Retinal pigment epithelial cell (primary cell): ENCODE data around the gene ZNF628.

Source experiments
- DNase-seq: peaks from one replicate; pipeline ENCODE4 v3.0.0-alpha.2; 2010; ENCODE audit warnings: low read depth
- H3K4me3 ChIP-seq: 2 replicates; pipeline ENCODE4 v1.5.1; 2011; ENCODE audit warnings: mild to moderate bottlenecking, low read length, control low read depth, moderate library complexity
- CTCF ChIP-seq: conservative IDR thresholded peaks from 2 replicates; pipeline ENCODE4 v1.5.1; 2011; ENCODE audit warnings: low read depth, low read length, control low read depth, inconsistent platforms

Gene ZNF628

DNA sequence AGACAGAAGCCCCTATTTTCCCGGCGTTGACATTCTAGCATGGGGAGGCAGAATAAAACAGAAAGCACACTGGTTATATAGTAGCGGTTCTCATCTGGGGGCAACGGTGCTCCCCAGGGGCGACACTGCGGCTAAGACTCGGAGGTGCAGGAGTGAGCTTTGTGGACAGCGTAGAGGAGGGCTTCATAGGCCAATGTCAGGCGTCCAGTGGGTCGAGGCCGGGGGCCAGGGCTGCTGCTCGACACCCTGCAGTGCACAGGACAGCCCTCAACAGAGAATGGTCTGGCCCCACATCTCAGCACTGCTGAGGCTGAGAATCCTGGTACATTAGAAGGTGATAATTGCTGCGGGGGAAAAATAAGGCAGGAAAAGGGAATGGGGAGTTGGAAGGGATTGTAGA is 1.5 kb downstream of the ZNF628 start:
- peak overlapping the region; percentile 80 for H3K4me3 ChIP-seq
- no peak for DNase-seq
- no peak for TF ChIP-seq CTCF

- no peak for TF ChIP-seq CTCF
- no peak overlapping the region for H3K4me3 ChIP-seq
- DNase-seq = no peak
These were observed 1.9 kb downstream of the ZNF628 start for GRCh38 chr19:55478364-55478763.

DNA sequence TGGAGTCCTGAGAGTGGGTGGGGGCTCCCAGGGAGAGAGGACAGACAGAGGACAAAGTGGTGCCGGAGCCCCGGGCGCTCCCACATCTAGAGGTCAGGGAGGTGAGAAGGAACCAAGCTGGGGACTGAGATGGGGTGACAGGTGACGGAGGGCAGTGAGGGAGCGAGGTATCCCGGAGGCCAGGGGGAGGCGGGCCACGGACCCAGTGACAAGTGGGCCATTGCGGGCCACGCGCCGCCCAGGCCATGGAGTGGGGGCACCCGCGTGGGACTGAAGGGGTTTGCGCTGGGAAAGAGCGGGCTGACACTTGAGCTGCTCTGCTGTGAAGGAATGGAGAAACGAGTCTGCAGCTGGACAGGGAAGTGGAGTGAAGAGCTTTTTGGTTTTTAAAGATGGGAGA is 2.6 kb downstream of the ZNF628 start:
- H3K4me3 ChIP-seq = no peak overlapping the region
- no peak for DNase-seq
- TF ChIP-seq CTCF = no peak

DNA sequence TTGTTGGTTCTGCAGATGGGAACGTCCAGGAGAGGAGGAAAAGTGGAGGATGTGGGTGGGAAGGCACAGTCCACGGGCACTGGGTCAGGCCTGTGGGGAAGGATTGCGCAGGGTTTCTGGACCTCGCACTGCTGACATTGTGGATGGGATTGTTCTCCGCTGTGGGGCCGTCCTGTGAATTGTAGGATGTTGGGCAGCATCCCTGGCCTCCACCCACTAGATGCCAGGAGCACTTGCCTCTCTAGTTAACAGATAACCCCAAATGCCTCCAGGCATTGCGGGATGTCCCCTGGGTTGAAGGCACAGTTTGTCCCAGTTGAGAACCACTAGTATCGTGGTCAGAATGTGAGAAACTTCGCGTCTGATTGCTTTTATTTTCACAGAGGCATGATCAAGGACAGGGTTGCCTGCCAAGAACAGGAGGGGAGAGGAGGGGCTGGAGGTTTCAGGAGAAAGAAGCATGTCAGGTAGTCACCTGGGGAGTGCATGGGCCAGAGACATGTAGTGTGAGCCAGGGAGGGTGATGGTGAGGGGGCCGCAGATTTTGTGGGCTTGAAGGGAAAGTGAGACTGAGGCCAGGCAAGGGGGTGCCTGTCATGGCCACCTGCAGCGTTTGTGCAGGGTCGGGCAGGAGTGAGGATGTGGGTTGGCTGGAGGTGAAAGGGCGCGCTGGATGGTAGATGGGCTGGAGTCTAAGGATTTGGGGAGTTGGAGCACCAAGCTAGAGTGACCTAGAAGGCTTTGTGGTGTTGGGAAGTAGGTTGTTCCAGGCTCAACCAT is 3.2 kb downstream of the ZNF628 start:
- H3K4me3 ChIP-seq = no peak overlapping the region
- TF ChIP-seq CTCF = no peak
- DNase-seq = no peak

DNA sequence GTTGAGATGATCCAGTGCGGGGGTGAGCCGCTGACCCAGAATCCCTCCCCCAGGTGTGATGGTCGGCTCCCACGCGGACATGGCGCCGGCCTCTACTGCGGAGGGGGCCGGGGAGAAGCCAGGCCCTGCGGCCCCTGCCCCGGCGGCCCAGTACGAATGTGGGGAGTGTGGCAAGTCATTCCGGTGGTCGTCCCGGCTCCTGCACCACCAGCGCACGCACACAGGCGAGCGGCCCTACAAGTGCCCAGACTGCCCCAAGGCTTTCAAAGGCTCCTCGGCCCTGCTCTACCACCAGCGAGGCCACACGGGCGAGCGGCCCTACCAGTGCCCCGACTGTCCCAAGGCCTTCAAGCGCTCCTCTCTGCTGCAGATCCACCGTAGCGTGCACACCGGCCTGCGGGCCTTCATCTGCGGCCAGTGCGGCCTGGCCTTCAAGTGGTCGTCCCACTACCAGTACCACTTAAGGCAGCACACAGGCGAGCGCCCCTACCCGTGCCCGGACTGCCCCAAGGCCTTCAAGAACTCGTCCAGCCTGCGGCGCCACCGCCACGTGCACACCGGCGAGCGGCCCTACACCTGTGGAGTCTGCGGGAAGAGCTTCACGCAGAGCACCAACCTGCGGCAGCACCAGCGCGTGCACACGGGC is 4.9 kb downstream of the ZNF628 start:
- H3K4me3 ChIP-seq = no peak overlapping the region
- TF ChIP-seq CTCF = no peak
- DNase-seq = no peak

DNA sequence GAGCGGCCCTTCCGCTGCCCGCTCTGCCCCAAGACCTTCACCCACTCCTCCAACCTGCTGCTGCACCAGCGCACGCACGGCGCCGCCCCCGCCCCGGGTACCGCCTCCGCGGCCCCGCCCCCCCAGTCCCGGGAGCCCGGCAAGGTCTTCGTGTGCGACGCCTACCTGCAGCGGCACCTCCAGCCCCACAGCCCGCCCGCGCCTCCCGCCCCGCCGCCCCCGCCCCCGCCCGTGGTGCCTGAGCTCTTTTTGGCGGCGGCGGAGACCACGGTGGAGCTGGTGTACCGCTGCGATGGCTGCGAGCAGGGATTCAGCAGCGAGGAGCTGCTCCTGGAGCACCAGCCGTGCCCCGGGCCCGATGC is 5.4 kb downstream of the ZNF628 start:
- H3K4me3 ChIP-seq = no peak overlapping the region
- TF ChIP-seq CTCF = no peak
- no peak for DNase-seq
